ENCODE measurements around the gene RBMS2.

The RBMS2 gene

GRCh38 chr12:56581418-56582145, 60.0 kb downstream of the RBMS2 start:
- no peak for DNase-seq (ENCODE audit: low read depth in 2 of 2, low spot score in 1 of 2)

- DNase-seq (ENCODE audit: low read depth in 2 of 2, low spot score in 1 of 2): no peak
Observed at GRCh38 chr12:56585098-56585497, 63.5 kb downstream of the RBMS2 start.

GRCh38 chr12:56589783-56590182, 68.2 kb downstream of the RBMS2 start:
- DNase-seq (ENCODE audit: low read depth in 2 of 2, low spot score in 1 of 2): no peak

GRCh38 chr12:56590237-56590830, 68.7 kb downstream of the RBMS2 start:
- no peak for DNase-seq (ENCODE audit: low read depth in 2 of 2, low spot score in 1 of 2)

- DNase-seq (ENCODE audit: low read depth in 2 of 2, low spot score in 1 of 2): no peak
Observed at GRCh38 chr12:56591126-56591525, 69.5 kb downstream of the RBMS2 start.

GRCh38 chr12:56591961-56592360, 70.3 kb downstream of the RBMS2 start:
- no peak for DNase-seq (ENCODE audit: low read depth in 2 of 2, low spot score in 1 of 2)

GRCh38 chr12:56593909-56594621, 72.4 kb downstream of the RBMS2 start:
- peak; percentile 29 to 32 for DNase-seq (ENCODE audit: low read depth in 2 of 2, low spot score in 1 of 2)

GRCh38 chr12:56596815-56597214, 75.2 kb downstream of the RBMS2 start:
- no peak for DNase-seq (ENCODE audit: low read depth in 2 of 2, low spot score in 1 of 2)

- no peak for DNase-seq (ENCODE audit: low read depth in 2 of 2, low spot score in 1 of 2)
Observed at GRCh38 chr12:56599041-56599440, 77.4 kb downstream of the RBMS2 start.

- no peak for DNase-seq (ENCODE audit: low read depth in 2 of 2, low spot score in 1 of 2)
Observed at GRCh38 chr12:56599797-56600196, 78.2 kb downstream of the RBMS2 start.

- DNase-seq (ENCODE audit: low read depth in 2 of 2, low spot score in 1 of 2): no peak
Observed at GRCh38 chr12:56600753-56601152, 79.1 kb downstream of the RBMS2 start.

GRCh38 chr12:56601503-56601902, 79.9 kb downstream of the RBMS2 start:
- DNase-seq (ENCODE audit: low read depth in 2 of 2, low spot score in 1 of 2): no peak

GRCh38 chr12:56602239-56602638, 80.6 kb downstream of the RBMS2 start:
- no peak for DNase-seq (ENCODE audit: low read depth in 2 of 2, low spot score in 1 of 2)

GRCh38 chr12:56604355-56604754, 82.7 kb downstream of the RBMS2 start:
- DNase-seq (ENCODE audit: low read depth in 2 of 2, low spot score in 1 of 2): no peak

- no peak for DNase-seq (ENCODE audit: low read depth in 2 of 2, low spot score in 1 of 2)
Observed at GRCh38 chr12:56614627-56615026, 93.0 kb downstream of the RBMS2 start.

- DNase-seq (ENCODE audit: low read depth in 2 of 2, low spot score in 1 of 2): no peak
Observed at GRCh38 chr12:56616244-56616643, 94.6 kb downstream of the RBMS2 start.

GRCh38 chr12:56616925-56617324, 95.3 kb downstream of the RBMS2 start:
- DNase-seq (ENCODE audit: low read depth in 2 of 2, low spot score in 1 of 2): no peak

- DNase-seq (ENCODE audit: low read depth in 2 of 2, low spot score in 1 of 2): no peak
Observed at GRCh38 chr12:56622535-56622934, 100.9 kb downstream of the RBMS2 start.

GRCh38 chr12:56626701-56627100, 105.1 kb downstream of the RBMS2 start:
- no peak for DNase-seq (ENCODE audit: low read depth in 2 of 2, low spot score in 1 of 2)

- DNase-seq (ENCODE audit: low read depth in 2 of 2, low spot score in 1 of 2): peak in 1 of 2 donors; percentile 50
Observed at GRCh38 chr12:56628671-56629458, 107.2 kb downstream of the RBMS2 start.

GRCh38 chr12:56629459-56630179, 108.0 kb downstream of the RBMS2 start:
- no peak for DNase-seq (ENCODE audit: low read depth in 2 of 2, low spot score in 1 of 2)

Measured in stimulated activated CD8-positive, alpha-beta memory T cell treated with anti-CD3 and anti-CD28 coated beads, Interleukin-4, amount 100 ng/mL, for 1 hour (primary cell).